GM12878 (cell line): ENCODE measurements around the gene KIRREL3. TPM values are rescaled to one million over a fixed set of nuclear protein-coding genes. Genes with fewer than 3 reads are reported as not detected.

Experiments
- ATAC-seq: fragments of 200-7000 bp; cut with Tn5 transposase; 3 replicates; pipeline ENCODE4 v1.9.1; 2020; ENCODE audit warnings: mild to moderate bottlenecking, moderate library complexity
- BruUV-seq: library from RNA; stranded (reverse); fragments of 400-500 nt; replicated peaks from 2 replicates; lab custom pipeline; 2021; lab: Mats Ljungman, UMichigan
- CTCF ChIA-PET: fragments of 300-600 bp; sonication (Branson Sonifier 250); formaldehyde crosslinking; extraction: SDS; loops from one replicate; lab custom pipeline; 2021; ENCODE audit warnings: inconsistent platforms; lab: Yijun Ruan, JAX
- POLR2A ChIA-PET: fragments of 350-600 bp; formaldehyde crosslinking; extraction: SDS; loops from one replicate; lab custom pipeline; 2021; ENCODE audit warnings: inconsistent platforms; lab: Charles Lee
- RAD21 ChIA-PET: fragments of 300-600 bp; sonication (Branson Sonifier 250); formaldehyde crosslinking; loops from one replicate; lab custom pipeline; 2023; ENCODE audit warnings: antibody characterized with exemption; ENCODE audit not compliant: unreplicated experiment; lab: Charles Lee
- SMC1A ChIA-PET: fragments of 300-600 bp; sonication (Branson Sonifier 250); formaldehyde crosslinking; loops from one replicate; lab custom pipeline; 2023; ENCODE audit not compliant: unreplicated experiment, uncharacterized antibody; lab: Charles Lee
- DNase-seq: peaks from one replicate; pipeline ENCODE4 v3.0.0-alpha.2; 2011; ENCODE audit warnings: low read depth, low spot score
- FAIRE-seq: peaks from 3 replicates; lab custom pipeline; 2011; peaks lifted over from hg19 to GRCh38; lab: Jason Lieb, UNC
- H2AFZ ChIP-seq: 2 replicates; pipeline ENCODE4 v1.6.0; 2011; ENCODE audit warnings: low read depth, low read length, control low read depth; ENCODE audit not compliant: control insufficient read depth
- H3K27ac ChIP-seq: 2 replicates; pipeline ENCODE4 v1.5.1; 2011; ENCODE audit warnings: control low read depth; ENCODE audit not compliant: control insufficient read depth, insufficient read depth
- H3K27me3 ChIP-seq, 2 experiments: replicated peaks in 1 of 2; 2 replicates each; pipeline versions ENCODE4 v1.6.0 to v1.6.1; 2011; ENCODE audit warnings: low read length in 1 of 2; ENCODE audit not compliant: control insufficient read depth in 2 of 2, insufficient read depth in 2 of 2
- H3K36me3 ChIP-seq, 2 experiments: 2 replicates each; pipeline ENCODE4 v1.5.1; 2011; ENCODE audit warnings: low read length in 1 of 2; ENCODE audit not compliant: control insufficient read depth in 2 of 2, insufficient read depth in 2 of 2
- H3K4me1 ChIP-seq: 2 replicates; pipeline ENCODE4 v1.6.1; 2011; ENCODE audit warnings: mild to moderate bottlenecking, low read length, moderate library complexity, mixed read lengths; ENCODE audit not compliant: control insufficient read depth, insufficient read depth
- H3K4me2 ChIP-seq: 2 replicates; pipeline ENCODE4 v1.6.0; 2011; ENCODE audit warnings: control low read depth; ENCODE audit not compliant: control insufficient read depth, insufficient read depth
- H3K4me3 ChIP-seq: fragments of 200-600 bp; sonication (generic); 2 replicates; pipeline ENCODE4 v1.5.1; 2016
- H3K79me2 ChIP-seq: 2 replicates; pipeline ENCODE4 v1.6.0; 2011; ENCODE audit warnings: low read length; ENCODE audit not compliant: control insufficient read depth, insufficient read depth
- H3K9ac ChIP-seq: 2 replicates; pipeline ENCODE4 v1.8.0; 2011; ENCODE audit warnings: low read length, control low read depth, mixed read lengths; ENCODE audit not compliant: control insufficient read depth, insufficient read depth
- H3K9me3 ChIP-seq: replicated peaks from 3 replicates; pipeline ENCODE4 v1.5.1; 2011; ENCODE audit warnings: mild to moderate bottlenecking, low read length; ENCODE audit not compliant: control insufficient read depth, insufficient read depth
- H4K20me1 ChIP-seq: 2 replicates; pipeline ENCODE4 v1.6.0; 2011; ENCODE audit not compliant: control insufficient read depth, insufficient read depth
- CHD4 ChIP-seq: fragments of 200-600 bp; sonication (generic); IDR thresholded peaks from 2 replicates; pipeline ENCODE4 v1.6.1; 2016; ENCODE audit warnings: mild to moderate bottlenecking
- EGR1 ChIP-seq, 2 experiments: IDR thresholded peaks; 1 replicate in 1 of 2; 2 replicates in 1 of 2; pipeline ENCODE4 v1.6.1; 2011 to 2012; ENCODE audit warnings: low read depth in 2 of 2, low read length in 2 of 2, borderline replicate concordance in 1 of 2, mild to moderate bottlenecking in 1 of 2, moderate library complexity in 1 of 2
- HDAC6 ChIP-seq: fragments of 200-600 bp; sonication (generic); IDR thresholded peaks from one replicate; pipeline ENCODE4 v1.8.0; 2017; ENCODE audit warnings: antibody characterized with exemption; ENCODE audit not compliant: unreplicated experiment
- MAX ChIP-seq: IDR thresholded peaks from 2 replicates; pipeline ENCODE4 v1.6.1; 2012; ENCODE audit warnings: low read depth, low read length, improper control_type of control experiment
- MXI1 ChIP-seq: fragments of 150-350 bp; IDR thresholded peaks from 2 replicates; pipeline ENCODE4 v1.6.1; 2011; ENCODE audit warnings: low read depth, mild to moderate bottlenecking, inconsistent platforms, low read length, improper control_type of control experiment
- MYB ChIP-seq: fragments of 150-350 bp; IDR thresholded peaks from 2 replicates; pipeline ENCODE4 v1.6.1; 2014; ENCODE audit warnings: mild to moderate bottlenecking, low read depth, low read length, borderline replicate concordance
- PAX5 ChIP-seq: IDR thresholded peaks from 2 replicates; pipeline ENCODE4 v1.6.1; 2011; ENCODE audit warnings: low read depth, low read length, borderline replicate concordance
- SMAD5 ChIP-seq: IDR thresholded peaks from 2 replicates; pipeline ENCODE4 v1.6.1; 2016; ENCODE audit warnings: antibody characterized with exemption, low read depth
- SMARCA5 ChIP-seq: fragments of 450-650 bp; IDR thresholded peaks from 2 replicates; pipeline ENCODE4 v1.6.1; 2017; ENCODE audit warnings: mild to moderate bottlenecking
- SUZ12 ChIP-seq: fragments of 200-600 bp; sonication (generic); IDR thresholded peaks from one replicate; pipeline ENCODE4 v1.6.1; 2018; ENCODE audit warnings: antibody characterized with exemption, mild to moderate bottlenecking; ENCODE audit not compliant: unreplicated experiment
- ZNF592 ChIP-seq: fragments of 450-650 bp; IDR thresholded peaks from 2 replicates; pipeline ENCODE4 v1.6.1; 2017; ENCODE audit warnings: mild to moderate bottlenecking, moderate library complexity
- WGBS: methylation state at CpG from one replicate; pipeline ENCODE4 v1.1.6; 2016; ENCODE audit warnings: low lambda C conversion rate; ENCODE audit not compliant: insufficient replicate concordance, insufficient coverage; ENCODE audit errors: missing lambda C conversion rate; 5-methylcytosine and 5-hydroxymethylcytosine counted together
- in situ Hi-C: fragments of 300-500 bp; cut with MboI; formaldehyde crosslinking; loops from 9 replicates; pipeline ENCODE4 v1.14.3; 2018; ENCODE audit warnings: mixed read lengths
- intact Hi-C: fragments of 100-400 bp; cut with micrococcal nuclease; formaldehyde crosslinking; loops from one replicate; pipeline ENCODE4 v1.14.2; 2022; ENCODE audit not compliant: unreplicated experiment
- polyA plus RNA-seq, 11 experiments: library from polyadenylated mRNA; depleted of rRNA in 4 of 11; unstranded in 6 of 11; stranded (reverse) in 5 of 11; fragments of >200 nt; fragmentation: Nextera tagmentation in 4 of 11; fragmentation: Illumina TruSeq in 1 of 11; extraction: Ambion mirVana in 4 of 11; extraction: Trizol in 1 of 11; gene quantifications; 1 replicate in 1 of 11; 2 replicates in 10 of 11; pipeline versions ENCODE4 v1.2.1 to v1.2.3, GENCODE V29; 2011 to 2016; ENCODE audit warnings: inconsistent platforms in 2 of 11, missing spikeins in 2 of 11, low read depth in 1 of 11
- total RNA-seq, 4 experiments: library from RNA; depleted of rRNA in 3 of 4; stranded (reverse); fragments of >200 nt in 3 of 4; fragmentation: Illumina TruSeq in 1 of 4; extraction: Trizol in 1 of 4; gene quantifications; 2 replicates each; pipeline versions ENCODE4 v1.2.1 to v1.2.3, GENCODE V29; 2013 to 2021

Gene KIRREL3
- total and polyA plus RNA-seq, 10 of the 15 experiments (the other 5 are each of a cell fraction or from before 2014, with no cell fraction given), result under 0.01 TPM; not detected in 9

GRCh38 chr11:126507646-126508045, 492.9 kb downstream of the KIRREL3 start (continued):
- TF ChIP-seq MAX (no peak), MYB (no peak), SMARCA5 (no peak)
- TF ChIP-seq, all 136 proteins: peak for 0

GRCh38 chr11:126506789-126507188, 493.8 kb downstream of the KIRREL3 start:
- RAD21 ChIA-PET, result no interaction called here
- no peak for TF ChIP-seq CHD4
- DNase-seq, result no peak
- Histone ChIP-seq H3K27me3 (peaks cover 5 to 9% of the 10 kb centered on the region in 2 experiments), H3K9me3 (no peaks in the 10 kb centered on the region), H3K4me2 (no peak overlapping the region), H3K4me1 (no peaks in the 10 kb centered on the region), H3K36me3 (no peaks in the 10 kb centered on the region), H3K9ac (no peak overlapping the region), H4K20me1 (no peaks in the 10 kb centered on the region), H2AFZ (no peak overlapping the region), H3K79me2 (no peaks in the 10 kb centered on the region), H3K27ac (no peak overlapping the region), H3K4me3 (no peak overlapping the region)
- ATAC-seq, result no peak
- CTCF ChIA-PET, result no interaction called here
- SMC1A ChIA-PET, result no interaction called here
- 20% methylated on average over 4 of the region's 4 CpGs for WGBS
- no TSS peak for BruUV-seq
- intact Hi-C loops, result no loop called here
- in situ Hi-C loops, result no loop called here
- no peak for FAIRE-seq
- POLR2A ChIA-PET, result no interaction called here

- POLR2A ChIA-PET, result no interaction called here
- Histone ChIP-seq H3K27ac (no peak overlapping the region), H2AFZ (no peak overlapping the region), H3K4me3 (no peak overlapping the region), H3K36me3 (no peaks in the 10 kb centered on the region), H3K9ac (no peak overlapping the region), H3K4me2 (no peak overlapping the region), H3K9me3 (no peaks in the 10 kb centered on the region), H3K79me2 (no peaks in the 10 kb centered on the region), H4K20me1 (no peaks in the 10 kb centered on the region), H3K27me3 (peaks cover 9 to 11% of the 10 kb centered on the region in 2 experiments), H3K4me1 (no peaks in the 10 kb centered on the region)
- DNase-seq (no peak), ATAC-seq (no peak), FAIRE-seq (no peak)
- WGBS, result 22% methylated on average over 5 of the region's 5 CpGs
- no TSS peak for BruUV-seq
- CTCF ChIA-PET, result interaction anchor here (0.6 to 2.0 kb wide), 2 partner anchors 16 to 22 kb away, joined by 3 to 4 read pairs; no protein-coding TSS in a partner anchor
- in situ Hi-C loops, result no loop called here
- RAD21 ChIA-PET, result no interaction called here
- intact Hi-C loops, result no loop called here
- SMC1A ChIA-PET, result interaction anchor here (0.6 kb wide), 1 partner anchor 204 kb away, joined by 3 read pairs; no protein-coding TSS in a partner anchor
- TF ChIP-seq EGR1 (IDR thresholded peaks at IDR 0.05; ENCODE audit: borderline replicate concordance in 1 of 2, low read depth in 2 of 2, low read length in 2 of 2) (no peak), SUZ12 (no peak), SMAD5 (no peak), MXI1 (no peak), ZNF592 (no peak), HDAC6 (no peak), PAX5 (no peak)
These were observed 497.6 kb downstream of the KIRREL3 start for GRCh38 chr11:126502982-126503381.
